Gastroesophageal sphincter (tissue), 3 donors: Measurements from ENCODE around the gene HCFC1.

ENCODE experiments used
- EP300 ChIP-seq: sonication (generic); formaldehyde crosslinking; IDR thresholded peaks from one replicate; pipeline ENCODE4 v1.6.1; 2017; ENCODE audit warnings: antibody characterized with exemption, mild to moderate bottlenecking
- POLR2A ChIP-seq, 2 donors: fragments of 450-650 bp; IDR thresholded peaks; one replicate each; pipeline ENCODE4 v1.6.1; 2017; ENCODE audit warnings: antibody characterized with exemption in 2 of 2, mild to moderate bottlenecking in 2 of 2, moderate library complexity in 1 of 2
- POLR2AphosphoS5 ChIP-seq: sonication (generic); formaldehyde crosslinking; IDR thresholded peaks from one replicate; pipeline ENCODE4 v1.6.1; 2017; ENCODE audit warnings: antibody characterized with exemption
- TF ChIP-seq, protein P1 (sequence below), 4 experiments: fragments of 200-600 bp in 2 of 4; fragments of 450-650 bp in 2 of 4; sonication (generic) in 1 of 4; IDR thresholded peaks; one replicate each; pipeline ENCODE4 v1.5.1; 2017 to 2019; ENCODE audit warnings: antibody characterized with exemption in 4 of 4, mild to moderate bottlenecking in 2 of 4, moderate library complexity in 2 of 4

GRCh38 chrX:154004315-154004714 is 32.7 kb upstream of the HCFC1 start:
- TF ChIP-seq, protein P1, sequence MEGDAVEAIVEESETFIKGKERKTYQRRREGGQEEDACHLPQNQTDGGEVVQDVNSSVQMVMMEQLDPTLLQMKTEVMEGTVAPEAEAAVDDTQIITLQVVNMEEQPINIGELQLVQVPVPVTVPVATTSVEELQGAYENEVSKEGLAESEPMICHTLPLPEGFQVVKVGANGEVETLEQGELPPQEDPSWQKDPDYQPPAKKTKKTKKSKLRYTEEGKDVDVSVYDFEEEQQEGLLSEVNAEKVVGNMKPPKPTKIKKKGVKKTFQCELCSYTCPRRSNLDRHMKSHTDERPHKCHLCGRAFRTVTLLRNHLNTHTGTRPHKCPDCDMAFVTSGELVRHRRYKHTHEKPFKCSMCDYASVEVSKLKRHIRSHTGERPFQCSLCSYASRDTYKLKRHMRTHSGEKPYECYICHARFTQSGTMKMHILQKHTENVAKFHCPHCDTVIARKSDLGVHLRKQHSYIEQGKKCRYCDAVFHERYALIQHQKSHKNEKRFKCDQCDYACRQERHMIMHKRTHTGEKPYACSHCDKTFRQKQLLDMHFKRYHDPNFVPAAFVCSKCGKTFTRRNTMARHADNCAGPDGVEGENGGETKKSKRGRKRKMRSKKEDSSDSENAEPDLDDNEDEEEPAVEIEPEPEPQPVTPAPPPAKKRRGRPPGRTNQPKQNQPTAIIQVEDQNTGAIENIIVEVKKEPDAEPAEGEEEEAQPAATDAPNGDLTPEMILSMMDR (IDR thresholded peaks at IDR 0.05): no peak
- no peak for TF ChIP-seq POLR2A (IDR thresholded peaks at IDR 0.05)
- TF ChIP-seq EP300: no peak
- TF ChIP-seq POLR2AphosphoS5: no peak
